RPMI8226 (cell line): ENCODE results near the gene FMC1.

Experiments
- DNase-seq: peaks from one replicate; pipeline ENCODE4 v3.0.0-alpha.2; 2015

Gene FMC1

DNA sequence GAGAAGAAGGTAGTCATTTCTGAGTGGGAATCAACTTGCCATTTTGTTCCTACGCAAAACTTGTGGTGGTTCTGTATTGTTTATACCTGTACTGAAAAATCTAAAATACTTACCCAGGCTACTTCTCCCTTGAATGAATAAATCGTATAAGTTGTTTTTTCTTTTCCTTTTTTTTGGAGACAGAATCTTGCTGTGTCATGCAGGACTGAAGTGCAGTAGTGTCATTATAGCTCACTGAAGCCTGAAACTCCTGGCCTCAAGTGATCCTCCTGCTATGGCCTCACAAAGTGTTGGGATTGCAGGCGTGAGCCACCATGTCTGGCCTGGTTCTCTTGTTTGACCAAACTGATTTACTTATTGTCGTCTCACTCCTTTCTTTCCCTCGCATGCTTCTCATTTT, 46.5 kb downstream of the FMC1 start:
- no peak for DNase-seq

GRCh38 chr7:139389091-139389490, 48.0 kb downstream of the FMC1 start:
- no peak for DNase-seq

DNA sequence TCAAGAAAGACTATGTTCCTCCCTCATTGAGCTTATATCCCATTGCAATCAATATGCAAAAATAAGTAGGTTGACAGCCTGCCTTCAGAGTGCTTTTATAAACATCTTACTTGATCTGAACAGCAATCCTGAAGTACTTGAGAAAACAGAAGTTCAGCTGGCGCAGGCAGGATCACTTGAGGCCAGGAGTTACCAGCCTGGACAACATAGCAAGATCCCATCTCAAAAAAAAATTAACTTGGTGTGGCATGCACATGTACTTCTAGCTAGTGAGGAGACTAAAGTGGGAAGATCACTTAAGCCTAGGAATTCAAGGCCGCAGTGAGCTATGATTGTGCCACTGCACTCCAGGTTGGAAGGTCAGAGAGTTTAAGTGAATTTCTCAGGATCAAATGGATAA, 48.6 kb downstream of the FMC1 start:
- no peak for DNase-seq

DNA sequence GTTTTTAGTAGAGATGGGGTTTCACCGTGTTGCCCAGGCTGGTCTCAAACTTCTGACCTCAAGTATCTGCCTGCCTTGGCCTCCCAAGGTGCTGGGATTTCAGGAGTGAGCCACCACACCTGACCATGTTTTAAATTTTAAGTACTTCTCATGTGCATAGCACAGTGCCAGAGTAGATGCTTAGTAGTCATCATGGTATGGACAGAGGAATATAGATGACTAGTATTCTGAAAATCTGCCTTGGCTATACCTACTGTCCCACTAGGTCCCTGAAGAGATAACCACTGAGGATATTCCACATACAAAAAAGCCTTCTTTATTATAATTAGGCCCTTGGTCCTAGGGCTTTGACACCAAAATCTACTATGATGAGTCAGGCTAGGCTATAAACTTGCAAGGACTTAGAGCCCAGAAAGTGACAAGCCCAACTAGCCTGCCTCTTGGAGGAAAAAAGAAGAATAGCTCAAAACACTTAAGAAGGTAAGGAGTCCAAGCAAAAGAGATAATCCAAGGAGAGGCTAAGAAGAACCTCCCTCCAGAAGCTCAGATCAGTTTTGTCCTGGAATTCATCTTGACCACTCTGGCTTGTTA, 52.6 kb downstream of the FMC1 start:
- DNase-seq = no peak

DNA sequence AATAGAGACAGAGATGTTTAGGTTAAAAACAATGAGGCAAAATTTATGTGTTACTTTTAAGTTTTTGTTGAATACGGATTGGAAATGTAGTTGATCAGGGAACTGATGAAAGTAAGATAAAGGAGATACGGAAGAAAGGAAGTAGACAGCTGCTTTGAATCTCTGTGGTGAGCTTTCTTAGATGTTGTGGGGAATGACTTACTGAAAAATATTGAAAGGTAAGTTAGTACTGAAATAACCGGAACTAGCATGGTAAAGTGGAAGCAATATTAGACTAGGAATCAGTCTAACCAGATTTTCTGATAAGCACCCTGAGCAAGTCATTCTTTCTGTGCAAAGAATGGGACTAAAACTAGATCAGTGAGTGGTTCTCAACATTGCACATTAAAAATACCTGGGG, 53.4 kb downstream of the FMC1 start:
- no peak for DNase-seq
